H9 (cell line): ENCODE measurements around the gene GRIFIN. TPM values are rescaled to one million over a fixed set of nuclear protein-coding genes. Genes with fewer than 3 reads are reported as not detected.

Source experiments
- DNase-seq: peaks from one replicate; pipeline ENCODE4 v3.0.0-alpha.2; 2017
- H2AFZ ChIP-seq: one replicate; pipeline ENCODE4 v1.6.1; 2013; ENCODE audit warnings: mild to moderate bottlenecking, low read length, control low read depth, moderate library complexity
- H2AK5ac ChIP-seq: 2 replicates; pipeline ENCODE4 v1.6.1; 2013; ENCODE audit warnings: low read length, control low read depth, mixed read lengths; ENCODE audit not compliant: insufficient read length
- H2BK120ac ChIP-seq: one replicate; pipeline ENCODE4 v1.6.1; 2013; ENCODE audit warnings: low read depth, mild to moderate bottlenecking, low read length, control low read depth, inconsistent platforms; ENCODE audit not compliant: poor library complexity, severe bottlenecking
- H2BK12ac ChIP-seq: 2 replicates; pipeline ENCODE4 v1.6.1; 2013; ENCODE audit warnings: low read length, control low read depth, mixed read lengths, low read depth; ENCODE audit not compliant: insufficient read length
- H2BK15ac ChIP-seq: 2 replicates; pipeline ENCODE4 v1.6.1; 2013; ENCODE audit warnings: low read depth, low read length, control low read depth
- H2BK20ac ChIP-seq: one replicate; pipeline ENCODE4 v1.6.1; 2013; ENCODE audit warnings: low read depth, mild to moderate bottlenecking, low read length, control low read depth, inconsistent platforms; ENCODE audit not compliant: poor library complexity, severe bottlenecking
- H2BK5ac ChIP-seq: 2 replicates; pipeline ENCODE4 v1.6.1; 2013; ENCODE audit warnings: low read length, control low read depth, mixed read lengths; ENCODE audit not compliant: insufficient read length
- H3K14ac ChIP-seq: 2 replicates; pipeline ENCODE4 v1.6.1; 2013; ENCODE audit warnings: low read length, control low read depth; ENCODE audit not compliant: insufficient read depth
- H3K18ac ChIP-seq: 2 replicates; pipeline ENCODE4 v1.6.1; 2013; ENCODE audit warnings: low read depth, mild to moderate bottlenecking, mixed read lengths, low read length, control low read depth; ENCODE audit not compliant: insufficient read length
- H3K23ac ChIP-seq: 2 replicates; pipeline ENCODE4 v1.6.1; 2013; ENCODE audit warnings: low read length, control low read depth, mixed read lengths, low read depth; ENCODE audit not compliant: insufficient read length
- H3K23me2 ChIP-seq: 2 replicates; pipeline ENCODE4 v1.6.1; 2013; ENCODE audit warnings: low read depth, mild to moderate bottlenecking, mixed read lengths, low read length, control low read depth; ENCODE audit not compliant: insufficient read length, poor library complexity, severe bottlenecking
- H3K27ac ChIP-seq: 2 replicates; pipeline ENCODE4 v1.5.1; 2013; ENCODE audit warnings: low read length, control low read depth, mixed read lengths, low read depth; ENCODE audit not compliant: insufficient read length
- H3K27me3 ChIP-seq: 2 replicates; pipeline ENCODE4 v1.6.1; 2013; ENCODE audit warnings: low read length, control low read depth, inconsistent platforms; ENCODE audit not compliant: insufficient read depth
- H3K4ac ChIP-seq: 2 replicates; pipeline ENCODE4 v1.6.1; 2013; ENCODE audit warnings: low read depth, mild to moderate bottlenecking, control low read depth, inconsistent platforms, low read length, moderate library complexity
- H3K4me1 ChIP-seq: 2 replicates; pipeline ENCODE4 v1.6.1; 2013; ENCODE audit warnings: low read length, control low read depth, inconsistent platforms; ENCODE audit not compliant: insufficient read depth
- H3K4me2 ChIP-seq: 2 replicates; pipeline ENCODE4 v1.6.1; 2013; ENCODE audit warnings: low read length, control low read depth, mixed read lengths; ENCODE audit not compliant: insufficient read length, insufficient read depth
- H3K56ac ChIP-seq: 2 replicates; pipeline ENCODE4 v1.6.1; 2013; ENCODE audit warnings: low read depth, mild to moderate bottlenecking, mixed read lengths, low read length, control low read depth; ENCODE audit not compliant: insufficient read length
- H3K79me1 ChIP-seq: 2 replicates; pipeline ENCODE4 v1.6.1; 2013; ENCODE audit warnings: low read depth, mild to moderate bottlenecking, moderate library complexity, low read length, control low read depth, inconsistent platforms; ENCODE audit not compliant: insufficient read depth, poor library complexity, severe bottlenecking
- H3K79me2 ChIP-seq: 2 replicates; pipeline ENCODE4 v1.6.1; 2013; ENCODE audit warnings: low read length, control low read depth, inconsistent platforms; ENCODE audit not compliant: insufficient read depth
- H3K9ac ChIP-seq: 2 replicates; pipeline ENCODE4 v1.6.1; 2013; ENCODE audit warnings: low read length, control low read depth, mixed read lengths; ENCODE audit not compliant: insufficient read length; ENCODE audit errors: extremely low read depth
- H3K9me3 ChIP-seq: one replicate; pipeline ENCODE4 v1.6.1; 2013; ENCODE audit warnings: low read depth, low read length, inconsistent platforms; ENCODE audit not compliant: control insufficient read depth
- H3T11ph ChIP-seq: one replicate; pipeline ENCODE4 v1.6.1; 2013; ENCODE audit warnings: mild to moderate bottlenecking, low read length, control low read depth, inconsistent platforms
- H4K20me1 ChIP-seq: one replicate; pipeline ENCODE4 v1.6.1; 2013; ENCODE audit not compliant: control insufficient read depth, insufficient read length, insufficient read depth
- H4K5ac ChIP-seq: 2 replicates; pipeline ENCODE4 v1.6.1; 2013; ENCODE audit warnings: low read depth, mild to moderate bottlenecking, mixed read lengths, low read length, control low read depth; ENCODE audit not compliant: insufficient read length
- H4K8ac ChIP-seq: replicated peaks from 2 replicates; pipeline ENCODE4 v1.6.1; 2013; ENCODE audit warnings: low read length, control low read depth, mixed read lengths, low read depth; ENCODE audit not compliant: insufficient read length
- H4K91ac ChIP-seq: 2 replicates; pipeline ENCODE4 v1.6.1; 2013; ENCODE audit warnings: low read depth, mild to moderate bottlenecking, moderate library complexity, mixed read lengths, low read length, control low read depth; ENCODE audit not compliant: insufficient read length
- H3K27ac Mint-ChIP-seq, 3 experiments: 2 replicates in 2 of 3; 3 replicates in 1 of 3; pipeline ENCODE4 v1.8.0; 2020 to 2021; ENCODE audit warnings: mixed read lengths in 3 of 3, mild to moderate bottlenecking in 1 of 3, moderate library complexity in 1 of 3
- H3K27me3 Mint-ChIP-seq: 2 replicates; pipeline ENCODE4 v1.8.0; 2021; ENCODE audit warnings: low read depth, mild to moderate bottlenecking, moderate library complexity, mixed read lengths
- H3K36me3 Mint-ChIP-seq, 3 experiments: 2 replicates in 2 of 3; 3 replicates in 1 of 3; pipeline ENCODE4 v1.8.0; 2020 to 2021; ENCODE audit warnings: low read depth in 3 of 3, mixed read lengths in 3 of 3; ENCODE audit not compliant: insufficient read depth in 1 of 3
- H3K4me1 Mint-ChIP-seq, 2 experiments: 2 replicates each; pipeline ENCODE4 v1.8.0; 2020; ENCODE audit warnings: mixed read lengths in 2 of 2
- H3K4me3 Mint-ChIP-seq, 2 experiments: 2 replicates in 1 of 2; 3 replicates in 1 of 2; pipeline ENCODE4 v1.8.0; 2020 to 2021; ENCODE audit warnings: mild to moderate bottlenecking in 2 of 2, mixed read lengths in 2 of 2, moderate library complexity in 1 of 2
- H3K9me3 Mint-ChIP-seq, 2 experiments: 2 replicates in 1 of 2; 3 replicates in 1 of 2; pipeline ENCODE4 v1.8.0; 2020; ENCODE audit warnings: mild to moderate bottlenecking in 2 of 2, mixed read lengths in 2 of 2, moderate library complexity in 1 of 2
- WGBS: extraction: QIAGEN DNeasy Blood & Tissue Kit; methylation state at CpG from one replicate; pipeline ENCODE4 v1.1.7; 2013; ENCODE audit warnings: missing lambda C conversion rate, low lambda C conversion rate, mixed read lengths; ENCODE audit not compliant: insufficient read length; ENCODE audit errors: extremely low coverage; 5-methylcytosine and 5-hydroxymethylcytosine counted together
- total RNA-seq: library from RNA; stranded (reverse); gene quantifications from 2 replicates; pipeline ENCODE4 v1.2.1, GENCODE V29; 2021
- TF ChIP-seq, protein P1 (sequence below): fragments of 200-600 bp; sonication (generic); conservative IDR thresholded peaks from 3 replicates; pipeline ENCODE4 v1.8.0; 2021; ENCODE audit warnings: antibody characterized with exemption, mild to moderate bottlenecking

Gene GRIFIN
- total RNA-seq, 1 experiment from 2014 or later: not detected

- Histone ChIP-seq H3K56ac (no peak overlapping the region), H3K4ac (no peak overlapping the region), H4K8ac (no peak overlapping the region), H3K14ac (no peak overlapping the region), H2AFZ (no peak overlapping the region), H2AK5ac (no peak overlapping the region), H3K79me2 (no peaks in the 10 kb centered on the region), H3K23me2 (no peaks in the 10 kb centered on the region), H2BK20ac (no peak overlapping the region), H2BK5ac (no peak overlapping the region), H4K5ac (no peak overlapping the region), H2BK120ac (no peak overlapping the region), H2BK12ac (no peak overlapping the region), H3K4me2 (no peak overlapping the region), H3K23ac (no peak overlapping the region), H3K9ac (no peak overlapping the region), H3T11ph (no peak overlapping the region), H3K4me1 (no peaks in the 10 kb centered on the region), H3K27ac (no peak overlapping the region), H4K20me1 (no peaks in the 10 kb centered on the region), H3K9me3 (no peaks in the 10 kb centered on the region), H3K27me3 (no peaks in the 10 kb centered on the region), H3K18ac (no peak overlapping the region), H3K79me1 (no peaks in the 10 kb centered on the region), H2BK15ac (no peak overlapping the region), H4K91ac (no peak overlapping the region)
- Mint-ChIP-seq H3K9me3 (peaks cover 4 to 6% of the 10 kb centered on the region in 2 experiments; a peak in 3 of 5 replicates), H3K4me1 (peaks cover 0 to 6% of the 10 kb centered on the region in 2 experiments; a peak in 2 of 4 replicates), H3K27ac (no peak overlapping the region), H3K27me3 (no peaks in the 10 kb centered on the region), H3K36me3 (peaks cover 11 to 37% (median 23%) of the 10 kb centered on the region in 3 experiments), H3K4me3 (no peak overlapping the region)
- no CpG with 5 or more reads among the region's 42 CpGs for WGBS
- DNase-seq: no peak
- TF ChIP-seq, protein P1, sequence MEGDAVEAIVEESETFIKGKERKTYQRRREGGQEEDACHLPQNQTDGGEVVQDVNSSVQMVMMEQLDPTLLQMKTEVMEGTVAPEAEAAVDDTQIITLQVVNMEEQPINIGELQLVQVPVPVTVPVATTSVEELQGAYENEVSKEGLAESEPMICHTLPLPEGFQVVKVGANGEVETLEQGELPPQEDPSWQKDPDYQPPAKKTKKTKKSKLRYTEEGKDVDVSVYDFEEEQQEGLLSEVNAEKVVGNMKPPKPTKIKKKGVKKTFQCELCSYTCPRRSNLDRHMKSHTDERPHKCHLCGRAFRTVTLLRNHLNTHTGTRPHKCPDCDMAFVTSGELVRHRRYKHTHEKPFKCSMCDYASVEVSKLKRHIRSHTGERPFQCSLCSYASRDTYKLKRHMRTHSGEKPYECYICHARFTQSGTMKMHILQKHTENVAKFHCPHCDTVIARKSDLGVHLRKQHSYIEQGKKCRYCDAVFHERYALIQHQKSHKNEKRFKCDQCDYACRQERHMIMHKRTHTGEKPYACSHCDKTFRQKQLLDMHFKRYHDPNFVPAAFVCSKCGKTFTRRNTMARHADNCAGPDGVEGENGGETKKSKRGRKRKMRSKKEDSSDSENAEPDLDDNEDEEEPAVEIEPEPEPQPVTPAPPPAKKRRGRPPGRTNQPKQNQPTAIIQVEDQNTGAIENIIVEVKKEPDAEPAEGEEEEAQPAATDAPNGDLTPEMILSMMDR: no peak
Measured at GRCh38 chr7:2433713-2434550, 42.3 kb downstream of the GRIFIN start.
